K562 (cell line): Measurements from ENCODE around the gene DDX51. TPM values are rescaled to one million over a fixed set of nuclear protein-coding genes. Genes with fewer than 3 reads are reported as not detected.

Experiments
- ATAC-seq: fragments of 200-7000 bp; cut with Tn5 transposase; 3 replicates; pipeline ENCODE4 v1.9.1; 2020; ENCODE audit warnings: moderate library complexity
- BruUV-seq: library from RNA; stranded (reverse); fragments of 400-500 nt; replicated peaks from 2 replicates; lab custom pipeline; 2021; lab: Mats Ljungman, UMichigan
- CTCF ChIA-PET: fragments of 300-600 bp; formaldehyde crosslinking; extraction: SDS; loops from one replicate; lab custom pipeline; 2021; ENCODE audit warnings: low intra/inter-chr PET ratio; lab: Yijun Ruan, JAX
- POLR2A ChIA-PET: fragments of 300-600, 350-650 bp; sonication (Branson Sonifier 250); formaldehyde crosslinking; extraction: SDS; loops from one replicate; lab custom pipeline; 2021; ENCODE audit warnings: antibody characterized with exemption, inconsistent platforms; lab: Yijun Ruan, JAX
- DNase-seq, 4 experiments: peaks; one replicate each; pipeline versions ENCODE4 v3.0.0 to v3.0.0-alpha.2; 2011 to 2018; ENCODE audit warnings: low spot score in 3 of 4, mixed read lengths in 3 of 4; ENCODE audit errors: extremely low read depth in 1 of 4
- FAIRE-seq: peaks from 2 replicates; lab custom pipeline; 2011; peaks lifted over from hg19 to GRCh38; lab: Jason Lieb, UNC
- H2AFZ ChIP-seq: 2 replicates; pipeline ENCODE4 v1.6.0; 2011; ENCODE audit warnings: low read depth, low read length, control low read depth, inconsistent platforms
- H3K27ac ChIP-seq: fragments of 200-600 bp; 3 replicates; pipeline ENCODE4 v1.8.0; 2011; ENCODE audit warnings: low read depth, mild to moderate bottlenecking, control low read depth, inconsistent platforms, low read length, moderate library complexity, mixed read lengths; ENCODE audit errors: extremely low read depth
- H3K27me3 ChIP-seq, 2 experiments: fragments of 300-600 bp in 1 of 2; 2 replicates in 1 of 2; 3 replicates in 1 of 2; pipeline versions ENCODE4 v1.6.0 to v1.8.0; 2011; ENCODE audit warnings: inconsistent platforms in 2 of 2, low read length in 2 of 2, mild to moderate bottlenecking in 1 of 2, mixed read lengths in 1 of 2, moderate library complexity in 1 of 2; ENCODE audit not compliant: control insufficient read depth in 2 of 2, insufficient read depth in 2 of 2
- H3K36me3 ChIP-seq: fragments of 300-600 bp; 3 replicates; pipeline ENCODE4 v1.8.0; 2011; ENCODE audit warnings: mild to moderate bottlenecking, low read length, inconsistent platforms; ENCODE audit not compliant: control insufficient read depth, insufficient read depth
- H3K4me1 ChIP-seq, 2 experiments: fragments of 200-600 bp in 1 of 2; replicated peaks in 1 of 2; 2 replicates in 1 of 2; 3 replicates in 1 of 2; pipeline versions ENCODE4 v1.5.1 to v1.8.0; 2011; ENCODE audit warnings: inconsistent platforms in 2 of 2, low read length in 2 of 2, mild to moderate bottlenecking in 1 of 2, mixed read lengths in 1 of 2, moderate library complexity in 1 of 2; ENCODE audit not compliant: control insufficient read depth in 2 of 2, insufficient read depth in 2 of 2
- H3K4me2 ChIP-seq: 2 replicates; pipeline ENCODE4 v1.6.1; 2011; ENCODE audit warnings: low read length, control low read depth, inconsistent platforms, mixed read lengths; ENCODE audit not compliant: insufficient read depth
- H3K4me3 ChIP-seq: fragments of 200-600 bp; sonication (generic), shearing (Covaris generic); 2 replicates; pipeline ENCODE4 v1.5.1; 2016; ENCODE audit warnings: control low read depth, inconsistent platforms
- H3K79me2 ChIP-seq: fragments of 200-600 bp; 3 replicates; pipeline ENCODE4 v1.8.0; 2011; ENCODE audit warnings: low read length, inconsistent platforms; ENCODE audit not compliant: control insufficient read depth, insufficient read depth
- H3K9ac ChIP-seq, 2 experiments: 2 replicates each; pipeline versions ENCODE4 v1.6.0 to v1.6.1; 2011; ENCODE audit warnings: low read depth in 2 of 2, low read length in 2 of 2, control low read depth in 1 of 2, inconsistent platforms in 1 of 2, mild to moderate bottlenecking in 1 of 2, mixed read lengths in 1 of 2; ENCODE audit not compliant: insufficient read depth in 1 of 2
- H3K9me1 ChIP-seq: one replicate; pipeline ENCODE4 v1.6.0; 2011; ENCODE audit warnings: inconsistent platforms, mild to moderate bottlenecking, low read length, moderate library complexity; ENCODE audit not compliant: control insufficient read depth, insufficient read depth
- H3K9me3 ChIP-seq: replicated peaks from 2 replicates; pipeline ENCODE4 v1.5.1; 2011; ENCODE audit warnings: low read depth, low read length, inconsistent platforms; ENCODE audit not compliant: control insufficient read depth, insufficient read depth
- H4K20me1 ChIP-seq: replicated peaks from 2 replicates; pipeline ENCODE4 v1.6.1; 2011; ENCODE audit warnings: low read length, inconsistent platforms, mixed read lengths; ENCODE audit not compliant: control insufficient read depth, insufficient read depth
- DIDO1 ChIP-seq: fragments of 450-650 bp; IDR thresholded peaks from 2 replicates; pipeline ENCODE4 v1.6.1; 2016; ENCODE audit warnings: low read depth, missing biosample characterization, missing genetic modification characterization
- L3MBTL2 ChIP-seq: fragments of 450-650 bp; IDR thresholded peaks from 2 replicates; pipeline ENCODE4 v1.6.1; 2016; ENCODE audit warnings: mild to moderate bottlenecking, moderate library complexity
- MAFG ChIP-seq: fragments of 450-650 bp; conservative IDR thresholded peaks from 2 replicates; pipeline ENCODE4 v1.6.1; 2016; ENCODE audit warnings: missing genetic modification characterization, missing compliant biosample characterization
- MAFK ChIP-seq: IDR thresholded peaks from 2 replicates; pipeline ENCODE4 v1.6.1; 2011; ENCODE audit warnings: low read length, improper control_type of control experiment
- PHTF2 ChIP-seq: fragments of 250-450 bp; sonication (Bioruptor Pico); IDR thresholded peaks from 2 replicates; pipeline ENCODE4 v1.5.0; 2021; ENCODE audit warnings: mild to moderate bottlenecking
- SOX6 ChIP-seq: fragments of 450-650 bp; IDR thresholded peaks from 2 replicates; pipeline ENCODE4 v1.6.1; 2014; ENCODE audit warnings: mild to moderate bottlenecking
- USF1 ChIP-seq: sonication (generic); formaldehyde crosslinking; IDR thresholded peaks from 2 replicates; pipeline ENCODE4 v1.9.0; 2022; ENCODE audit warnings: mild to moderate bottlenecking, missing genetic modification reagents
- ZNF316 ChIP-seq: fragments of 450-650 bp; IDR thresholded peaks from 2 replicates; pipeline ENCODE4 v1.6.1; 2016
- ZNF398 ChIP-seq: fragments of 250-450 bp; sonication (Bioruptor Pico); IDR thresholded peaks from 2 replicates; pipeline ENCODE4 v1.8.0; 2021; ENCODE audit warnings: moderate library complexity, mild to moderate bottlenecking, inconsistent platforms
- WGBS: fragments of 100-300 bp; shearing (Covaris generic); methylation state at CpG from one replicate; pipeline ENCODE4 v1.1.6; 2016; ENCODE audit warnings: low coverage, mixed read lengths; ENCODE audit not compliant: insufficient coverage; ENCODE audit errors: missing lambda C conversion rate; 5-methylcytosine and 5-hydroxymethylcytosine counted together
- in situ Hi-C: fragments of 300-500 bp; cut with MboI; formaldehyde crosslinking; loops from 4 replicates; pipeline ENCODE4 v1.15.0; 2018; ENCODE audit warnings: inconsistent platforms, mixed read lengths
- intact Hi-C: fragments of 100-400 bp; cut with micrococcal nuclease; formaldehyde crosslinking; loops from 2 replicates; pipeline ENCODE4 v1.14.2; 2022
- polyA plus RNA-seq, 8 experiments: library from polyadenylated mRNA; depleted of rRNA in 4 of 8; stranded (reverse) in 5 of 8; unstranded in 3 of 8; fragments of >200 nt; fragmentation: Nextera tagmentation in 2 of 8; fragmentation: Illumina TruSeq in 1 of 8; extraction: Ambion mirVana in 2 of 8; extraction: Trizol in 1 of 8; gene quantifications; 2 replicates each; pipeline versions ENCODE4 v1.2.1 to v1.2.3, GENCODE V29; 2011 to 2014; ENCODE audit warnings: inconsistent platforms in 1 of 8, missing spikeins in 1 of 8
- total RNA-seq, 7 experiments: library from RNA; depleted of rRNA in 6 of 7; stranded (reverse); fragments of >200 nt in 6 of 7; fragmentation: Illumina TruSeq in 2 of 7; extraction: Trizol in 2 of 7; gene quantifications; 2 replicates each; pipeline versions ENCODE4 v1.2.1 to v1.2.3, GENCODE V29; 2011 to 2021; ENCODE audit warnings: low replicate concordance in 1 of 7
- TF ChIP-seq, protein P1 (sequence below): sonication (generic); formaldehyde crosslinking; IDR thresholded peaks from 2 replicates; pipeline ENCODE4 v1.5.0; 2020; ENCODE audit warnings: missing genetic modification reagents
- TF ChIP-seq, protein P2 (sequence below), 2 experiments: IDR thresholded peaks; 2 replicates each; pipeline ENCODE4 v1.6.1; 2011; ENCODE audit warnings: borderline replicate concordance in 1 of 2, control low read depth in 1 of 2, low read depth in 1 of 2, low read length in 1 of 2, mild to moderate bottlenecking in 1 of 2, mixed read lengths in 1 of 2, moderate library complexity in 1 of 2; ENCODE audit not compliant: insufficient read depth in 1 of 2, insufficient read length in 1 of 2, poor library complexity in 1 of 2, severe bottlenecking in 1 of 2; ENCODE audit errors: extremely low read depth in 1 of 2

DDX51 gene
- total and polyA plus RNA-seq, 9 of the 15 experiments (the other 6 are each of a cell fraction or from before 2014, with no cell fraction given), result 1.1 to 35.9 (median 12.4) TPM

GRCh38 chr12:132167611-132168310 is 23.6 kb upstream of the DDX51 start:
- H3K4me2 ChIP-seq, result no peak overlapping the region
- ATAC-seq (peak; percentile 41; the same call in 2 of the 3 replicates), DNase-seq (no peak), FAIRE-seq (no peak)
- H4K20me1 ChIP-seq, result peaks cover 10% of the 10 kb centered on the region; the same call in 1 of the 2 replicates
- 0 out of 2 replicates have a peak overlapping the region, but pooled peaks have one; percentile 31 for H2AFZ ChIP-seq
- WGBS, result 20% methylated on average over 27 of the region's 30 CpGs
- peak overlapping the region in 1 of 2 experiments; percentile 31; a peak in 2 of 4 replicates for H3K9ac ChIP-seq
- H3K79me2 ChIP-seq, result no peaks in the 10 kb centered on the region
- in situ Hi-C loops, result no loop called here
- POLR2A ChIA-PET, result interaction anchor here (1.4 kb wide), 1 partner anchor 10 kb away, joined by 3 read pairs; no protein-coding TSS in a partner anchor
- H3K9me3 ChIP-seq, result no peaks in the 10 kb centered on the region
- peaks cover 21 to 33% of the 10 kb centered on the region in 2 experiments; a peak in 4 of 5 replicates for H3K27me3 ChIP-seq
- H3K9me1 ChIP-seq, result no peaks in the 10 kb centered on the region
- intact Hi-C loops, result no loop called here
- CTCF ChIA-PET, result no interaction called here
- no peak overlapping the region for H3K27ac ChIP-seq
- no peak overlapping the region for H3K4me3 ChIP-seq
- peaks cover 0 to 49% of the 10 kb centered on the region in 2 experiments; a peak in 4 of 5 replicates for H3K4me1 ChIP-seq
- no peaks in the 10 kb centered on the region for H3K36me3 ChIP-seq
- BruUV-seq, result no TSS peak
- peak; percentile 41; the same call in 1 of the 2 replicates for TF ChIP-seq ZNF316
- TF ChIP-seq USF1 (CRISPR knock-in tag), result peak; percentile 77
- no peak for TF ChIP-seq PHTF2 (CRISPR knock-in tag)
- TF ChIP-seq, protein P1, sequence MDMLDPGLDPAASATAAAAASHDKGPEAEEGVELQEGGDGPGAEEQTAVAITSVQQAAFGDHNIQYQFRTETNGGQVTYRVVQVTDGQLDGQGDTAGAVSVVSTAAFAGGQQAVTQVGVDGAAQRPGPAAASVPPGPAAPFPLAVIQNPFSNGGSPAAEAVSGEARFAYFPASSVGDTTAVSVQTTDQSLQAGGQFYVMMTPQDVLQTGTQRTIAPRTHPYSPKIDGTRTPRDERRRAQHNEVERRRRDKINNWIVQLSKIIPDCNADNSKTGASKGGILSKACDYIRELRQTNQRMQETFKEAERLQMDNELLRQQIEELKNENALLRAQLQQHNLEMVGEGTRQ (CRISPR knock-in tag), result peak; percentile 54
- TF ChIP-seq ZNF398 (CRISPR knock-in tag), result no peak
- TF ChIP-seq, protein P2, sequence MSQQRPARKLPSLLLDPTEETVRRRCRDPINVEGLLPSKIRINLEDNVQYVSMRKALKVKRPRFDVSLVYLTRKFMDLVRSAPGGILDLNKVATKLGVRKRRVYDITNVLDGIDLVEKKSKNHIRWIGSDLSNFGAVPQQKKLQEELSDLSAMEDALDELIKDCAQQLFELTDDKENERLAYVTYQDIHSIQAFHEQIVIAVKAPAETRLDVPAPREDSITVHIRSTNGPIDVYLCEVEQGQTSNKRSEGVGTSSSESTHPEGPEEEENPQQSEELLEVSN (IDR thresholded peaks at IDR 0.05; ENCODE audit: borderline replicate concordance in 1 of 2, extremely low read depth in 1 of 2, insufficient read depth in 1 of 2, insufficient read length in 1 of 2, low read depth in 1 of 2, low read length in 1 of 2, poor library complexity in 1 of 2, severe bottlenecking in 1 of 2), result peak in 1 of 2 experiments; percentile 80
- peak; percentile 48; the same call in 1 of the 2 replicates for TF ChIP-seq L3MBTL2
- TF ChIP-seq DIDO1 (tag), result no peak
- TF ChIP-seq MAFG (tag), result peak; percentile 46; the same call in 1 of the 2 replicates
- TF ChIP-seq SOX6, result peak; percentile 50; the same call in 1 of the 2 replicates
- TF ChIP-seq MAFK, result 0 out of 2 replicates have a peak, but pooled peaks have one; percentile 4
